Duodenal mucosa (tissue), 2 donors: ENCODE measurements around the gene CDH13.
A peak's percentile ranks its signal among the peaks of the same experiment; 100 is the strongest.

Experiments used
- H3K27ac ChIP-seq: one replicate; pipeline ENCODE4 v1.7.0; 2013; ENCODE audit warnings: low read depth, low read length
- H3K27me3 ChIP-seq, 2 donors: one replicate each; pipeline ENCODE4 v1.7.0; 2013; ENCODE audit warnings: low read length in 2 of 2, control low read depth in 1 of 2; ENCODE audit not compliant: insufficient read depth in 2 of 2, control insufficient read depth in 1 of 2
- H3K36me3 ChIP-seq, 2 donors: one replicate each; pipeline ENCODE4 v1.7.0; 2013; ENCODE audit warnings: low read length in 2 of 2, control low read depth in 1 of 2; ENCODE audit not compliant: insufficient read depth in 2 of 2, control insufficient read depth in 1 of 2
- H3K4me1 ChIP-seq, 2 donors: one replicate each; pipeline ENCODE4 v1.7.0; 2013; ENCODE audit warnings: low read length in 2 of 2, control low read depth in 1 of 2; ENCODE audit not compliant: insufficient read depth in 2 of 2, control insufficient read depth in 1 of 2
- H3K4me3 ChIP-seq, 2 donors: one replicate each; pipeline ENCODE4 v1.7.0; 2013; ENCODE audit warnings: low read length in 2 of 2, low read depth in 1 of 2
- H3K9ac ChIP-seq, 2 donors: one replicate each; pipeline ENCODE4 v1.7.0; 2013; ENCODE audit warnings: low read length in 2 of 2, low read depth in 1 of 2
- H3K9me3 ChIP-seq, 2 donors: one replicate each; pipeline ENCODE4 v1.7.0; 2013; ENCODE audit warnings: low read length in 2 of 2, control low read depth in 1 of 2; ENCODE audit not compliant: control insufficient read depth in 1 of 2

CDH13 gene

DNA sequence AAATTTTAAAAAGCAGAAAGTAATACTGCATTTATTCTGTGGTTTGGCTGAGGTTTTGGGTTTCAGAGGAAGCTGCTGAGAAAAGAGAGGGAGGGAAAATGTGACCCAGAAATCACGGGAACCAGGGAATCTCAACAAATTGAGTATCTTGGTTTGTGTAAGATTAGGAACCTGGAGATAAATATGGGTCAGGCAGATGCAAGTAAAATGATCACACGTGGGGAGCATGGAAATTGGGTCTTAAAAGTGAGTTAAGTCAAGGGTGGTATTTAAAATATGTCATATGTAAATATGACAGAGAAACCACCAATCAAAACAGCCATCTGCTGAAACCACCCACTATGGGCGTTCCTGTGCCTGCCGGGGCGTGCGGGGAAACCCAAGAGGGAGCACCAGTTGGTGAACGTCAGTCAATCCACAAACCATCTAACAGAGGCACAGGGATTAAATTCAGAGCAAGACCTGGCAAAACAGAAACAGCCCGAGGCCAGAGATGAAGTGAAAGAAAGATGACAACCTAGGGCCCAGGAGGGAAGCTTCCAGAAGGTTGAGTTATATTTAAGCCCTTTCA lies 33.4 kb downstream of the CDH13 start:
- H3K9me3 ChIP-seq = peaks cover 0 to 3% of the 10 kb centered on the region in 2 donors
- no peak overlapping the region for H3K27ac ChIP-seq
- H3K27me3 ChIP-seq = peaks cover 0 to 3% of the 10 kb centered on the region in 2 donors
- no peak overlapping the region for H3K9ac ChIP-seq
- peak overlapping the region in 1 of 2 donors; percentile 2 for H3K4me3 ChIP-seq
- peaks cover 1 to 2% of the 10 kb centered on the region in 2 donors for H3K4me1 ChIP-seq
- H3K36me3 ChIP-seq = no peaks in the 10 kb centered on the region

GRCh38 chr16:82660966-82661365 lies 34.2 kb downstream of the CDH13 start:
- H3K27ac ChIP-seq = no peak overlapping the region
- no peak overlapping the region for H3K9ac ChIP-seq
- H3K36me3 ChIP-seq = no peaks in the 10 kb centered on the region
- peaks cover 0 to 4% of the 10 kb centered on the region in 2 donors for H3K9me3 ChIP-seq
- H3K4me1 ChIP-seq = no peaks in the 10 kb centered on the region
- peaks cover 1 to 3% of the 10 kb centered on the region in 2 donors for H3K27me3 ChIP-seq
- H3K4me3 ChIP-seq = no peak overlapping the region

GRCh38 chr16:82664181-82664580 lies 37.4 kb downstream of the CDH13 start:
- H3K9me3 ChIP-seq = peaks cover 0 to 4% of the 10 kb centered on the region in 2 donors
- no peak overlapping the region for H3K27ac ChIP-seq
- no peaks in the 10 kb centered on the region for H3K4me1 ChIP-seq
- no peak overlapping the region for H3K4me3 ChIP-seq
- H3K9ac ChIP-seq = no peak overlapping the region
- no peaks in the 10 kb centered on the region for H3K36me3 ChIP-seq
- H3K27me3 ChIP-seq = peaks cover 3 to 4% of the 10 kb centered on the region in 2 donors

DNA sequence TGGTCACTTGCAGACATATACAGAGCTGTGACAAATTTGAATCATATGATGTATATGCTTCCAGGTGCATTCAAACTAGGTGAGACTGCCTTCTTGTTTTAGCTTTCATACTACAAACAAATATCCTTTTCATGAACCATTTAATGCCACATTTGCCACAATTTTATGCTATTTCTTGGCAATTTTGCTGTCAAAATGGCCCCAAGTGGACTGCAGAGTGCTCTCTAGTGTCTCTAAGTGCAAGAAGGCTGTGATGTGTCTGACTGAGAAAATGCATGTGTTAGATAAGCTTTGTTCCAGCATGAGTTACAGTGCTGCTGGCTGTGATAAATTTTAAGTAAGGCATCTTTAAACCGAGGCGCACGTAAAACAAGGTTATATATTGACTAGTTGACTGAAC lies 38.3 kb downstream of the CDH13 start:
- Histone ChIP-seq H3K9me3 (peaks cover 0 to 4% of the 10 kb centered on the region in 2 donors), H3K4me1 (no peaks in the 10 kb centered on the region), H3K27me3 (peaks cover 3 to 4% of the 10 kb centered on the region in 2 donors), H3K36me3 (no peaks in the 10 kb centered on the region), H3K9ac (no peak overlapping the region), H3K27ac (no peak overlapping the region), H3K4me3 (no peak overlapping the region)

- Histone ChIP-seq H3K4me1 (no peaks in the 10 kb centered on the region), H3K27me3 (peaks cover 2 to 4% of the 10 kb centered on the region in 2 donors), H3K27ac (no peak overlapping the region), H3K36me3 (no peaks in the 10 kb centered on the region), H3K4me3 (no peak overlapping the region), H3K9me3 (peaks cover 0 to 4% of the 10 kb centered on the region in 2 donors), H3K9ac (no peak overlapping the region)
Observed at GRCh38 chr16:82667437-82667836, 40.7 kb downstream of the CDH13 start.

GRCh38 chr16:82668094-82668493 lies 41.3 kb downstream of the CDH13 start:
- peaks cover 0 to 4% of the 10 kb centered on the region in 2 donors for H3K27me3 ChIP-seq
- no peak overlapping the region for H3K27ac ChIP-seq
- peaks cover 0 to 4% of the 10 kb centered on the region in 2 donors for H3K9me3 ChIP-seq
- H3K4me3 ChIP-seq = no peak overlapping the region
- H3K4me1 ChIP-seq = no peaks in the 10 kb centered on the region
- no peak overlapping the region for H3K9ac ChIP-seq
- H3K36me3 ChIP-seq = no peaks in the 10 kb centered on the region

- H3K4me3 ChIP-seq = no peak overlapping the region
- no peaks in the 10 kb centered on the region for H3K9me3 ChIP-seq
- no peak overlapping the region for H3K27ac ChIP-seq
- no peaks in the 10 kb centered on the region for H3K4me1 ChIP-seq
- no peak overlapping the region for H3K9ac ChIP-seq
- H3K36me3 ChIP-seq = no peaks in the 10 kb centered on the region
- H3K27me3 ChIP-seq = no peaks in the 10 kb centered on the region
Observed at GRCh38 chr16:82671741-82672140, 45.0 kb downstream of the CDH13 start.

DNA sequence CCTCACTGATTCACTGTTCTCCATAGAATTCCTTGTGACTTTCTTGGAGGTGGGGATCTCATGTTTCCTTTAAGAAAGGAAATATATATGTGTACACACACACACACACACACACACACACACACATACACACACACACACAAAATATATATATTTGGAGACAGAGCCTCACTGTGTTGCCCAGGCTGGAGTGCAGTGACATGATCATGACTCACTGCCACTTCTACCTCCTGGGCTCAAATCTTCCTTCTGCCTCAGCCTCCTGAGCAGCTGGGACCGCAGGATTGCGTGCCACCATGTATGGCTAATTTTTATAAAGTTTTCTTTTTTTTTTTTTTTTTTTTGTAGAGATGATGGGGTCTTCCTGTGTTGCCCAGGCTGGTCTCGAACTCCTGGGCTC lies 45.9 kb downstream of the CDH13 start:
- Histone ChIP-seq H3K9me3 (no peaks in the 10 kb centered on the region), H3K36me3 (no peaks in the 10 kb centered on the region), H3K4me1 (no peaks in the 10 kb centered on the region), H3K27me3 (no peaks in the 10 kb centered on the region), H3K9ac (no peak overlapping the region), H3K4me3 (no peak overlapping the region), H3K27ac (no peak overlapping the region)

DNA sequence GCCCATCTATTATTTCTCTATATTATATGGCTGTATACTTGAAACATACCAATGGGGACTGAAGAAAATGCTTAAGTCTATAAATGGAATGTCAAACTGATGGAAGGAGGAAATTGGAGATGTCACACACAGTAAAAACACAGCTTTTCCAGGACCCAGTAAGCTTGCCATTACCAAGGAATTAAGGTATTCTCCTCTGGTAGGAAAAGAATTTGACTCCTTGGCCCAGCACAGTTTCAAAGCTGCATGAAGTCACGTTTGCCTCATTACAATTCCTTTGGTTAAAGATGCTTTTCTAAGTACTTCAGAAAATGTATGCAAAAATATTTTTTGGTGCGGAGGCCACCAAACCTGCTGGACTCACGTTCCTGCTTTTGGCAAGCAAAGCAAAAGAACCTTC lies 48.5 kb downstream of the CDH13 start:
- H3K4me3 ChIP-seq = no peak overlapping the region
- H3K27me3 ChIP-seq = no peaks in the 10 kb centered on the region
- no peak overlapping the region for H3K27ac ChIP-seq
- no peaks in the 10 kb centered on the region for H3K9me3 ChIP-seq
- H3K4me1 ChIP-seq = no peaks in the 10 kb centered on the region
- no peaks in the 10 kb centered on the region for H3K36me3 ChIP-seq
- H3K9ac ChIP-seq = no peak overlapping the region

DNA sequence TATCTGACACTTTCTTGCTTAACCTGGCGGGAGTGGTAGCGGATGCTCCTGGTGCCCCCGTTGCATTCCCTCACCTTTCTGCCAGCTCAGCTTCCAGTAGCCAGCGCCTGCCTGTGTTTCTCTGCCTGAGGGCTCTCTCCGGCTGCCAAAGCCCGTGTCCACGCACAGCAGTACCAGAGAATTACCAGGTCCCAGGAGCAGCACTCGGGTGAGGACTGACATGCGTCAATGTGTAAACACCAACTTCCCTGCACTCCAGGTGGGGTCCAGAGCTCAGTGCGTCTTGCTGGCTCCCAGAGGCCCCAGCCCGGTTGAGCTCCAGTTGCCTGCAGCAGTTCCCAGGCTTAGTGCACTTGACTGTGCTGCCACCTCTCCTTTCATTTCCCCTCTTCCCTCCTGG lies 54.8 kb downstream of the CDH13 start:
- Histone ChIP-seq H3K4me1 (peaks cover 6 to 10% of the 10 kb centered on the region in 2 donors), H3K4me3 (no peak overlapping the region), H3K36me3 (no peaks in the 10 kb centered on the region), H3K9me3 (no peaks in the 10 kb centered on the region), H3K9ac (no peak overlapping the region), H3K27me3 (no peaks in the 10 kb centered on the region), H3K27ac (no peak overlapping the region)

DNA sequence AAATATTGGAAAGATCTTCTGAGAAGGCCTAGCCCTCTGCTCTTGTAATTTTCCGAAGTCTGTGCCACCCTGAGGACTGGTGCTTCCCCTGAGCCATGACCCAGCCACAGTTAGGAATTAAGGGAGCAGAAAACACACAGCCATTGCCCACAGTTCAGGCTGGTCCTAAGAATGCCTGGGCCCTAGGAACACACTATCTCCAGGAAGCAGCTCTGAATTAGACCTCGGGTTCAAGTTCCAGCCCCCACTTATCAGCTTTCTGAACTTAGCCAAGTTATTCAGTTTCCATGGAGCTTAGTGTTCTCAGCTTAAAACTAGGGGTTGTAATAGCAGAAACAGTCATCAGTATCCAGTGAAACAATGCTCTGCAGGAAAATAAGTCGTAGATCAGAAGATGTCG lies 56.0 kb downstream of the CDH13 start:
- Histone ChIP-seq H3K36me3 (no peaks in the 10 kb centered on the region), H3K27ac (no peak overlapping the region), H3K27me3 (no peaks in the 10 kb centered on the region), H3K9me3 (no peaks in the 10 kb centered on the region), H3K4me1 (peaks cover 6 to 10% of the 10 kb centered on the region in 2 donors), H3K4me3 (no peak overlapping the region), H3K9ac (no peak overlapping the region)
